Cerebellar nuclear complex (tissue), 1 donor: ENCODE data around the gene CALD1.
"Not testable (repeated sequence)": the region's sequence is repeated elsewhere in the genome, so short reads cannot be mapped to it uniquely, and the experiment has no call there.

Experiments
- DNase-seq, 2 experiments: peaks; one replicate each; lab custom pipeline; 2025; lab: John Stamatoyannopoulos, UW

Gene CALD1

GRCh38 chr7:134948736-134949135 is 169.3 kb downstream of the CALD1 start:
- DNase-seq, result no peak

DNA sequence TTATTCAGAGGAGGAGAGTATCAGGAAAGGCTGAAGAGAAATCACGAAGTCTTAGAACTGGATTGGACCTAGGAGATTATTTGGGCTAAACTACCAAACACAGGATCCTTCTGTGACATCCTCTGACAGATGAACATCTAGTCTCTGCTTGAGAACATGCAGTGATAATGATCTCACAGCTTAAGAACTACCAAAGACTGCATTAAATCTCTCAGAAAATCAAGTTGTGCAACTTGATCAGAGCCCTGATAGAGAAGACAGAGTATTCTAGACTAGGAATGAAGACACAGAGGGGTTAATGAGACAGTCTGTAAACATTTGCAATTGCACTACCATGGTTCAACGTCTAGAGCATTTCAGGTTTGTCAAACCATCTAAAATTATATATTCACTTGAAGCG is 169.7 kb downstream of the CALD1 start:
- no peak for DNase-seq

GRCh38 chr7:134954197-134955082 is 175.0 kb downstream of the CALD1 start:
- peak in 1 of 2 experiments; percentile 3 for DNase-seq

DNA sequence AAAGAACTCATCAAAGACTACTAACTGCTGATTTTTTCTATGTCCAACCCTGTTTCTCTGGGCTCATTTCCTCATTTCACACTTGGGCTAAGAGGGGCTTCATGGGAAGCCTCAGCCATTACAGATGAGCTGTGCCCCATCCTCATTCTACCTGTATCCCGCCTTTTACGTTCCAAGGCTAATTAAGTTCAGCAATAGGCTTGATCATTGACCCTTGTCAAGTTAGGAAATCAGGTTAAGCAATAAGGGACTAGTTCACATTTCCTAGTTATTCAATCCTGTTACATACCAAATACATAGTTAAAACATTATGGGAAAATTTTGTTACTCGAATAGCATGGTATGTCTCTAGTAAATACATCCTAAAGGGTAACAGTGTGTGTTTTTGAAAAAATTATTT is 177.6 kb downstream of the CALD1 start:
- no peak for DNase-seq

DNA sequence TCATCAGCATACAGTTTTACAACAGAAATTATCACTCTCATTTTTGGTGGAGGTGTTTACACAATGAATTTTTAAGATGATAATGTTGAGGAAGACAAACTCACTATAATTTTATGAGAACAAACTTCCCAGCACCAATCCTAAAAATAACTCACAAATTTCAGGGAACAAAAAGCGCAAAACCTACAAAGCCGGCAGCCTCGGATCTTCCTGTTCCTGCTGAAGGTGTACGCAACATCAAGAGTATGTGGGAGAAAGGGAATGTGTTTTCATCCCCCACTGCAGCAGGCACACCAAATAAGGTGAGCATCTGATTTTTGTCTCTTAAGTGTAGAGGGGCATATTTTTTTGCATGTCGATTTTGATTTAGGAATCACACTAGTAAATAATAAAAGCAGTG is 180.4 kb downstream of the CALD1 start:
- no peak for DNase-seq

GRCh38 chr7:134962270-134962780 is 182.9 kb downstream of the CALD1 start:
- DNase-seq, result no peak

GRCh38 chr7:134963036-134963435 is 183.6 kb downstream of the CALD1 start:
- no peak for DNase-seq

DNA sequence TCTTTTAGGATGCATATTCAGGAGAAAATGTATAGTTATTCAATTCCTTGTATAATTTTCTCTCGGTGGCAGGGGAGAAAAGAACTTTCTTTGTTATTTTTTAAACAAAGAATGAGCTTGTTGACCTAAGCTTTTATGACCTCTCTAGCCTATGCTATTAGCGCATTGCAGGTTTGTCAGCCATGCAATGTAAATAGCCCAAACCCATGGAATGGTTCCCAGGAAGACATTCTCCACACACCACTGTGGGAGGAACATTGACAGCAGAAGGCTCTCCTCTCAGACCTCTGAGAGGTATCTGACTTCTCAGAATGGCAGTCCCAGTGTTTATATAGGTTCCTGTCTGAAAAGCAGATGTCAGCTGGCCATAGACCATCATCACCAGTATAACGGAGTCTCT is 187.3 kb downstream of the CALD1 start:
- DNase-seq, result no peak

DNA sequence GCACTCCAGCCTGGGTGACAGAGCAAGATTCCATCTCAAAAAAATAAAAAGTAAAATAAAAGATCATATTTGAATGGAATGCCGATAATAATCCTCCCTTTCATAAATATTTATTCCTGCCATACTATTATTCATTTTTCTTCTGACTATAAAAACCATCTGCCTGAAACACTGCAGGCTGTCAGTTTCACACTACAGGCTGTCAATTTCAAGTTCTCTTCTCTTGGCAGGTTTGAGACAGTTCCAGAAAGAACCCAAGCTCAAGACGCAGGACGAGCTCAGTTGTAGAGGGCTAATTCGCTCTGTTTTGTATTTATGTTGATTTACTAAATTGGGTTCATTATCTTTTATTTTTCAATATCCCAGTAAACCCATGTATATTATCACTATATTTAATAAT is 188.7 kb downstream of the CALD1 start:
- no peak for DNase-seq

- DNase-seq, result not testable (repeated sequence)
These were observed 202.2 kb downstream of the CALD1 start for GRCh38 chr7:134981645-134982044.

DNA sequence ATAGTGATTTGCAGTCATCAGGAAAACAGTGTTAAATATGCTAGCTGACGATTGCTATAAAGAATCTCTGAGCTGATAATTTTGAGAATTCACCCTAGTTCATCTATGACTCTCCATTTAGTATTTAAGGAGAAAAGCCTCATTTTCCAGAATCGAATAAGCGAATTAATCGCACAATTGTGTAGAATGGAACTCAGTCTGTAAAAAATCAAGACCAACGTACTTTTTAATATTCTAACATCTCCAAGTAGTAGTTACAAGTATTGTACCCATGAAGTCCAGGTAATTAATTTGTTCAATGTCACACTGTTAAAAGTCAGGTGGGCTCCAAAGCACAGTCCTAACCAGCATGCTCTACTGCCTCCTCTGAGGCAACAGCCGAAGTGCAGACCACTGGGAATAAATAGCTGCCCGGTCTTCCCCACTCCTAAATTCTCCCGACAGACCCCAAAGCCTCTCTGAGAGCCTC is 206.5 kb downstream of the CALD1 start:
- no peak for DNase-seq

DNA sequence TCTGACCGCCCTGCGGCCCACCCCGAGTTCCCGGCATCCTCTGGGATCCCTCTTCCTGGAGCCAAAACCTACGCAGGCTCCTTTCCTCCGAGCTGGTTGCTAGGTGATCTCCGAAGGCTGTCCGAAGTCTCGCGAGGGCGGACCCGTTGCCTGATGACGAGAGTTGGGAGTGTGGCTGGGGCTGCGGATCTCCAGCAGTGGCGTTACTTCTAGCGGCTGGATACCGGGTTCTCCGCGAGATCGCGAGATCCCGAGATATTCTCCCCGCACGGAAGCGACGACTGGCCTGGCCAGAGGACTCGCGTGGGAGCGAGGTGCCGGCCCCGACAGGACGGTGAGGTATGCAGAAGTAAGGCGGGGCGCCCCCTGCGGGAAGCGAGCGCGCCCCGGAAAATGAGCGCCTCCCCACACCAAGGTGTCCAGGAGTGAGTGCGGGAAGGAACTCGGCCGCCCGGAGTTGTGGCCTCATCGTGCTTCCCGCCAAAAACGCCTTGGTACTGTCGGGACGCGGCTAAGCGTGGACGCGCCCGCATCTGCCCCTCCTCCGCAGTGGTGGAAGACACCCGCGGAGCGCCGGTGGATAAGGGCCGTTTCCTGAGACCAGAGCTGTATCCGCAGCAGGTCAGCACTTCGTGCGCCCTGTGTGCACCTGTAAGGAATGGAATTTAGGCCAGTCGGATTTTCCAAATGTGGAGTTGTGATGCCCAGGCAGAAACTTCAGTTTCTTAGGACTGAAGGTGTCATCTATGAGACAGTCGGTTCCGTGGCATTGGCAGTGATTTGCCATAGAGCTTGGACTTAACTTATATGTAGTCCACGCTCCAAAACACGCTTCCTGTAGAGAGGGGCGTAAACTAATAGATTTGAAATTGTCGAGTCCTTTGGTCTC is 207.2 kb downstream of the CALD1 start, which contains the start of gene AGBL3:
Gene AGBL3, plus strand, starts transcription at position 146 of the 889 bp plus-strand sequence. CDS start 1,426 bp downstream, outside the sequence.
- peak; percentile 76 to 88 for DNase-seq

DNA sequence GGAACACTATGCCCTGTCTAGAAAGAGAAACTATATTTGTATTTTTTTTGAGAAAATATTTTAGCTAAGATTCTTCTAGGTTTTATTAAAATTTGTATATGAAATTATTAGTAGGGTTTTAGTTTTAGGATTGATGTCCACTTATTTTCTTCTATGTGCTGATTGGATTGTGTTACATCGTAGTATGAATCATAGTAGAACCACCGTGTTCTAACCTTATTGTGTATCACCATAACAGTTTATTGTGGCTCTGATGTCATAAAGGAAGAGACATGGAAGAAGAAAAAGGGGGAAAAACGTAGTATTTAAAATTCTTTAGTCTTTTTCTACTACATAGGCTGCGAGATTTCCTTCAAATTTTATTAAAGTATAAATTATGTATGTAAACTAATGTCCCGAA is 208.7 kb downstream of the CALD1 start:
- DNase-seq, result no peak

DNA sequence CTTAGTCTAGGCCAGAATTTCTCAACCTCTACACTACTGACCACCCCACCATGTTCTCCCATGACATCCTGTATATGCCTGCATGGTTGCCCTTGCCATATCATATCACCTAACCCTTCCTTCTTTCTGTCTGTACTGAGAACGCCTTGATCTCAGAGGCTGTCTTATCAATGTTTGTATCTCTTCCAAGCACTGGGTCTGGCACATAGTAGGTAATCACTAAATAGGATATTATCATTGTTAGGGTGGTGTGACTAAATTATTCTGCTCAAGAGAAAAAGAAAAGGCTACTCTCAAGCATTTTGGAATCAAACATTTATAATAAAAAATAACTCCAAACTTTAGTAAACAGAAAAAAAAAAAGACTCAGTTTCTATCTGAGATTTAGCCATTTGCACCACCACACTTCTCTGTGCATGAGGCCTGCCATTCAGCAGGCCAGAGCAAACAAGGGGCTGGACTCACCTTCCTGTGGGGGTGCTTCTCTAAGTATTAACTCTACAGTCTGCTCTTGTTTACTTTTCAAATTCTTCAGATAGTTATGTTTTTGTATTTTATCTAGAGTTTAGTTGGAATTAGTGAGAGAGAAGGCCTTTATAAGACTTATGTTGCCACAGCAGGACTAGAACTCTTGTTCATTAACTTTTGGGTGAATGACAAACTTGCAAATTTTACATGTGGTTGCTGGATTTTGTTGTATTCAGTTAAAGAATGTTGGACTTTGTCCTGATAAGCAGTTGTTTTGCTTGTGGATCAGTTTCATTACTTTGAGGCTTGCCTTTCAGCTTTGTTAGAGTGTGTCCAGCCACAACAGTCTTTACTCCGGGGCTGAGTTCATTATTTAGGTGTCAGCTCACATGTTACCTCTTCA is 212.3 kb downstream of the CALD1 start:
- DNase-seq, result no peak

- DNase-seq, result no peak
These were observed 213.3 kb downstream of the CALD1 start for GRCh38 chr7:134992626-134993179.

DNA sequence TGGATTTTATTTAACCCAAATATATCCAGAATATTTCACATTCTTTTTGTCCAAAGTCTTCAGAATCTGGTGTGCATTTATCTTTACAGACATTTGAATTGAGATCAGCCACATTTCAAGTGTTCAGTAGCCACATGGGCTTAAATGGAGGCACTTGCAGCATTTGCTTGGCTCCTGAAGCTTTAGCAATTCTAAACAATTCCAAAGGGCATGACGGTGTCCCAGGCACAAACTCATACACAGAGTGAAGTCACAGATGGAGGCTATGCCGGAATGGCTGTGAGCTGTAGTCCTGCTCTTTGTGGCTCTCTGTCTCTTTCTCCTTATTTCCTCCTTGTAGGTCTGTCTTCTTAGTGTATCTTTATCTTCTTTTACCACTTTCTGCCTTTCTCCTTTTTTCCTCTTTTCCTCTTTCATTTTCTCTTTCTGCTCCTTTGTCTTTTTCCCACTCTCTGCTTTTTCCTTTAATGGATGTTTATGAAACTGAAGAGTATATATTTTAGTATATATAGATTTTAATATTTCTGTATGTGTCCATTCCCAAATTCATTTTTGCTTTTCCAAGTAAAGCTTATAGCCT is 214.5 kb downstream of the CALD1 start:
- DNase-seq, result no peak

DNA sequence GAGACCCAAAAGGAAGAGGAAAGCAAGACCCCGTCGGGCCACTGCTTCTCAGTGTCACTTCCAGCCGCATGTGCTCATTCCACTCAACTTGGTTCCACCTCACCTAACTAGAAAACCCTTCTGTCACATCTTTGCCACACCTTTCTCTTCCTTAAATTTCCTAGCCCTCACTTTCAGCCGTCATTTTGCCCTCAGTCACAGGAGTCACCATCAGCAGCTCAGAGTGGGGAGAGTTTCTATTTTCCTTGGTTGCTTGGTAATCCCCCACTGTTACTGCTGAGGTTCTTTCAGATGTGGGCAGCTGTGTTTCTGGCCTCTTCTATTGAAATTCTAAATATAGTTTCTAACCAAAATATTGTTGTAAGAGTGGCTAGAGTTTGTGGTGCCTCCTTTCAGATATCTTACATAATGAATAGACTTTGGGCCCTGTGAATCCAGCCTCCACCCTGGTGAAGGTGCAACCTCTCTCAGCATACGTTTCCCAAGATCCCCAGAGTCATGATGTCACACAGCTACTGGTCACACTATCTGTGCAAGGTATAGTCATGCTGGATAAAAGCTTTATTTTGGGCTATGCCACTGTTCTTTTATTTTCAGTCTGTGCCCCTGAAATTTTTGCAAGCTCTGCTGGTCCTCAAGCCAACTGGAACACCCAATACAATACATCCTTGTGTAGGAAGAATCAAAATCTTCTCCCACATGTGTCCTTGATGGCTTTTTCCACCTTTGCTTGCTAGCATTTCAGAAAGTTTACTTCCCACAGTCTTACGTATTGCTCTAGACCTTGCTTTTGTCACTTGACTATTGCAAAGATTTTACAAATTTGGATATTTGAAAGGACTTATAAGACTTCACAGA is 216.0 kb downstream of the CALD1 start:
- DNase-seq, result no peak

DNA sequence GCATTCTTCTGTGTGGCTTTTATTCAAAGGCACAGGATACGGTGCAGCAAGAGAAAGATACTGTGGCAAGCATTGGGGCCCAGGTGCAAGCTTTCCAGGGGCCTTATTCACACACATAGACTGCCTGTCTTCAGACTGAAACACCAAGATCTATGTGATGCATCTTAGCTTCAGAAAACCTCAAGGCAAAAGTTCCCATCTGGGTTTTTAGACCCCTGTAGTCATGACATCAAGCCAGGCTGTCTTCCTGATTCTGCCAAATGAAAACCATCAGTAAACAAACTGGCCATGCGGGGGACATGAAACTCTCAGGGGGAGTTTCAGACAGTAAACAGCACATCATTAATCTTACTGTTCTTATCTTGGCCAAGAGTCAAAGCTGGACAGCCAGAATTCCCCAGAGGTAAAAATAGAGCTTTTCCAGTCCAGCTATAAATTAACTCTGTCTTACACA is 216.7 kb downstream of the CALD1 start:
- no peak for DNase-seq

DNA sequence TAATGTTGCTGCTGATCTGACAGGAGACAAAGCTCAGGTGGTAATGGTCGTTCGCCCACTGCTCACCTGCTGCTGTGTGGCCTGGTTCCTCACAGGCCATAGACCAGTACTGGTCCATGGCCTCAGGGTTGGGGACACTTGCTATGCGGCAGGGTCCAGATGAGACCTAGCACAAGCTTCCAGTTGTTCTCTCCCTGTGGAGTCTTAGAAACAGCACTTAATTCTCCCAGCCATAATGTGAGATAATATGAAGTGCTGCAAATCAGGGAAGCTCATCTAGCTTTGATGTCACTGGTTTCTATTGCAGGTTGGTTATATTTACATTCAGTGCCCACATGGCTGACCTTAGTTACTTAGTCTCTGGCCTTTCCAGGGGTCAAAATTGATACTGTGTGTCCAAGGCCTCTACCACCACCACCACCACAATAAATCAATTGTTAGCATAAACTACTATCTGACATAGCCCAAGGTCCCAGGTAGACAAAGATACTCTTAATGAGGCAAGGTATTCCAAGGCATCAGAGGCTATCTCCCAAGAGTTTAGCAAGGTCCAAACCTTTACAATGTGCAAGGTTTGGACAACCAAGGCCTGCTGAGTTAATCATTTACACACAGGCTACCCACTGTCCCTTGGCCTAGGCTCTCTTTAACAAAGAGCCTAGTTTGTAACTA is 217.9 kb downstream of the CALD1 start:
- DNase-seq, result no peak
